HepG2 (cell line): ENCODE results near the gene ADAMTS20.

ENCODE experiments used
- ATF7-NPFF ChIP-seq: sonication (generic); formaldehyde crosslinking; IDR thresholded peaks from 2 replicates; pipeline ENCODE4 v1.8.1; 2023; ENCODE audit warnings: mild to moderate bottlenecking, low read depth, missing genetic modification reagents, moderate library complexity
- FOXM1 ChIP-seq: sonication (generic); formaldehyde crosslinking; IDR thresholded peaks from 2 replicates; pipeline ENCODE4 v1.5.0; 2020; ENCODE audit warnings: missing genetic modification reagents
- JUN ChIP-seq: sonication (generic); formaldehyde crosslinking; IDR thresholded peaks from 2 replicates; pipeline ENCODE4 v1.4.0; 2020; ENCODE audit warnings: mild to moderate bottlenecking, missing genetic modification reagents
- MAX ChIP-seq: IDR thresholded peaks from 2 replicates; pipeline ENCODE4 v1.6.1; 2012; ENCODE audit warnings: inconsistent platforms
- NFE2L2 ChIP-seq: fragments of 150-350 bp; IDR thresholded peaks from 2 replicates; pipeline ENCODE4 v1.6.1; 2014; ENCODE audit warnings: low read length
- NKX3-1 ChIP-seq: sonication (generic); formaldehyde crosslinking; IDR thresholded peaks from 2 replicates; pipeline ENCODE4 v1.5.0; 2020; ENCODE audit warnings: missing genetic modification reagents
- TBP ChIP-seq: sonication (generic); formaldehyde crosslinking; IDR thresholded peaks from 2 replicates; pipeline ENCODE4 v1.5.0; 2020; ENCODE audit warnings: missing genetic modification reagents
- ZNF550 ChIP-seq: sonication (generic); formaldehyde crosslinking; IDR thresholded peaks from 2 replicates; pipeline ENCODE4 v1.4.0; 2020; ENCODE audit warnings: mild to moderate bottlenecking, missing genetic modification reagents, borderline replicate concordance
- ZNF577 ChIP-seq: sonication (generic); formaldehyde crosslinking; IDR thresholded peaks from 2 replicates; pipeline ENCODE4 v1.4.0; 2020; ENCODE audit warnings: mild to moderate bottlenecking, low read depth, missing genetic modification reagents, borderline replicate concordance
- ZNF670 ChIP-seq: sonication (generic); formaldehyde crosslinking; IDR thresholded peaks from 2 replicates; pipeline ENCODE4 v1.8.0; 2022; ENCODE audit warnings: mild to moderate bottlenecking, missing genetic modification reagents, borderline replicate concordance
- ZNF766 ChIP-seq: sonication (generic); formaldehyde crosslinking; IDR thresholded peaks from 2 replicates; pipeline ENCODE4 v1.5.0; 2020; ENCODE audit warnings: missing genetic modification reagents, borderline replicate concordance
- ZSCAN12 ChIP-seq: sonication (generic); formaldehyde crosslinking; IDR thresholded peaks from 2 replicates; pipeline ENCODE4 v1.9.0; 2021; ENCODE audit warnings: mild to moderate bottlenecking, missing genetic modification reagents
- TF ChIP-seq, protein P1 (sequence below): sonication (generic); formaldehyde crosslinking; IDR thresholded peaks from 2 replicates; pipeline ENCODE4 v1.5.0; 2020; ENCODE audit warnings: mild to moderate bottlenecking, missing genetic modification reagents, moderate library complexity
- TF ChIP-seq, protein P2 (sequence below), 2 experiments: IDR thresholded peaks; 2 replicates each; pipeline ENCODE4 v1.6.1; 2011 to 2012; ENCODE audit warnings: low read length in 2 of 2, borderline replicate concordance in 1 of 2, low read depth in 1 of 2, mild to moderate bottlenecking in 1 of 2, moderate library complexity in 1 of 2

DNA sequence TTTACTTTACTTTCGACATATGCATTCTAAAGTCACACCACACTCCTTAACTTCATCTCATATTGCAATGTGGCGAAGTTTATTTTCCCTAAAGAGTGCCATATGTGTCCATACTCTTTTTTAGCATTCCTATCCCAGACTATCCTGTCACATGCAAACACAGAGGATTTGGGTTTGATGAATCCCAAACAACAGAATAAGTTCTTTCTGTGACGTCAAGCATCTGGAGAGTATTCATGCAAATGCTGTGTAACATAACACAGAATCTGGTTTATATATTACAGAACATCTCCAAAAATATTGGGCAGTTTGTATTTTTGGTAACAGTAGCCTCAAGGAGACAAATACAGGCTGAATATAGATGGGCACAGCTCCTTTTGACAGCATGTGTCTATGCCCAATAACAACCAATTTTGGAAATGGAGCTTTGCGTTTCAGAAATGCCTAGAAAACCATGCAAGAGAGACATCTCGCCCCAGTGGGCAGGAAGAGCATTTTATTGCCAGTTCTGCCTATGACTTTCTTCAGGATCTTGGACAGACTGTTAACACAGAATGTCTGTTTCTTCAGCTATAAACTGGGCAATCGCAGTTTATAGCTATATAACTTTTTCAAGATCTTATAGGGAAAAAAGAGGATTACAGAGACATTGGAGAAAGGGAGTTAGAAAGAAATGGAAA, 190.8 kb downstream of the ADAMTS20 start:
- TF ChIP-seq ZNF550 (CRISPR knock-in tag) (no peak), NFE2L2 (no peak), ATF7-NPFF (no peak), ZNF577 (CRISPR knock-in tag) (no peak), ZNF766 (CRISPR knock-in tag) (no peak), JUN (CRISPR knock-in tag) (no peak), MAX (no peak), TBP (no peak), ZNF670 (CRISPR knock-in tag) (no peak), NKX3-1 (CRISPR knock-in tag) (no peak), FOXM1 (no peak), ZSCAN12 (no peak)
- TF ChIP-seq, protein P1, sequence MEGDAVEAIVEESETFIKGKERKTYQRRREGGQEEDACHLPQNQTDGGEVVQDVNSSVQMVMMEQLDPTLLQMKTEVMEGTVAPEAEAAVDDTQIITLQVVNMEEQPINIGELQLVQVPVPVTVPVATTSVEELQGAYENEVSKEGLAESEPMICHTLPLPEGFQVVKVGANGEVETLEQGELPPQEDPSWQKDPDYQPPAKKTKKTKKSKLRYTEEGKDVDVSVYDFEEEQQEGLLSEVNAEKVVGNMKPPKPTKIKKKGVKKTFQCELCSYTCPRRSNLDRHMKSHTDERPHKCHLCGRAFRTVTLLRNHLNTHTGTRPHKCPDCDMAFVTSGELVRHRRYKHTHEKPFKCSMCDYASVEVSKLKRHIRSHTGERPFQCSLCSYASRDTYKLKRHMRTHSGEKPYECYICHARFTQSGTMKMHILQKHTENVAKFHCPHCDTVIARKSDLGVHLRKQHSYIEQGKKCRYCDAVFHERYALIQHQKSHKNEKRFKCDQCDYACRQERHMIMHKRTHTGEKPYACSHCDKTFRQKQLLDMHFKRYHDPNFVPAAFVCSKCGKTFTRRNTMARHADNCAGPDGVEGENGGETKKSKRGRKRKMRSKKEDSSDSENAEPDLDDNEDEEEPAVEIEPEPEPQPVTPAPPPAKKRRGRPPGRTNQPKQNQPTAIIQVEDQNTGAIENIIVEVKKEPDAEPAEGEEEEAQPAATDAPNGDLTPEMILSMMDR (CRISPR knock-in tag): no peak
- TF ChIP-seq, protein P2, sequence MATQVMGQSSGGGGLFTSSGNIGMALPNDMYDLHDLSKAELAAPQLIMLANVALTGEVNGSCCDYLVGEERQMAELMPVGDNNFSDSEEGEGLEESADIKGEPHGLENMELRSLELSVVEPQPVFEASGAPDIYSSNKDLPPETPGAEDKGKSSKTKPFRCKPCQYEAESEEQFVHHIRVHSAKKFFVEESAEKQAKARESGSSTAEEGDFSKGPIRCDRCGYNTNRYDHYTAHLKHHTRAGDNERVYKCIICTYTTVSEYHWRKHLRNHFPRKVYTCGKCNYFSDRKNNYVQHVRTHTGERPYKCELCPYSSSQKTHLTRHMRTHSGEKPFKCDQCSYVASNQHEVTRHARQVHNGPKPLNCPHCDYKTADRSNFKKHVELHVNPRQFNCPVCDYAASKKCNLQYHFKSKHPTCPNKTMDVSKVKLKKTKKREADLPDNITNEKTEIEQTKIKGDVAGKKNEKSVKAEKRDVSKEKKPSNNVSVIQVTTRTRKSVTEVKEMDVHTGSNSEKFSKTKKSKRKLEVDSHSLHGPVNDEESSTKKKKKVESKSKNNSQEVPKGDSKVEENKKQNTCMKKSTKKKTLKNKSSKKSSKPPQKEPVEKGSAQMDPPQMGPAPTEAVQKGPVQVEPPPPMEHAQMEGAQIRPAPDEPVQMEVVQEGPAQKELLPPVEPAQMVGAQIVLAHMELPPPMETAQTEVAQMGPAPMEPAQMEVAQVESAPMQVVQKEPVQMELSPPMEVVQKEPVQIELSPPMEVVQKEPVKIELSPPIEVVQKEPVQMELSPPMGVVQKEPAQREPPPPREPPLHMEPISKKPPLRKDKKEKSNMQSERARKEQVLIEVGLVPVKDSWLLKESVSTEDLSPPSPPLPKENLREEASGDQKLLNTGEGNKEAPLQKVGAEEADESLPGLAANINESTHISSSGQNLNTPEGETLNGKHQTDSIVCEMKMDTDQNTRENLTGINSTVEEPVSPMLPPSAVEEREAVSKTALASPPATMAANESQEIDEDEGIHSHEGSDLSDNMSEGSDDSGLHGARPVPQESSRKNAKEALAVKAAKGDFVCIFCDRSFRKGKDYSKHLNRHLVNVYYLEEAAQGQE (IDR thresholded peaks at IDR 0.05; ENCODE audit: borderline replicate concordance in 1 of 2, low read depth in 1 of 2, low read length in 2 of 2): no peak
